HUES64 (cell line): ENCODE results near the gene UPF2.
"Not testable (repeated sequence)": the region's sequence is repeated elsewhere in the genome, so short reads cannot be mapped to it uniquely, and the experiment has no call there.

ENCODE experiments used
- H3K27ac ChIP-seq: 2 replicates; pipeline ENCODE4 v1.7.0; 2013; ENCODE audit warnings: low read depth, low read length, inconsistent platforms
- H3K27me3 ChIP-seq: 2 replicates; pipeline ENCODE4 v1.6.1; 2013; ENCODE audit warnings: mild to moderate bottlenecking, low read length; ENCODE audit not compliant: insufficient read depth
- H3K36me3 ChIP-seq: 2 replicates; pipeline ENCODE4 v1.6.1; 2013; ENCODE audit warnings: mild to moderate bottlenecking, low read length; ENCODE audit not compliant: insufficient read depth
- H3K4me1 ChIP-seq: 2 replicates; pipeline ENCODE4 v1.6.1; 2013; ENCODE audit warnings: mild to moderate bottlenecking, low read length, moderate library complexity; ENCODE audit not compliant: insufficient read depth
- H3K4me3 ChIP-seq: 2 replicates; pipeline ENCODE4 v1.5.1; 2013; ENCODE audit warnings: mild to moderate bottlenecking, low read length, moderate library complexity
- H3K9ac ChIP-seq: 2 replicates; pipeline ENCODE4 v1.6.1; 2013; ENCODE audit warnings: mild to moderate bottlenecking, low read depth, low read length
- H3K9me3 ChIP-seq: 2 replicates; pipeline ENCODE4 v1.6.1; 2013; ENCODE audit warnings: low read depth, low read length; ENCODE audit not compliant: insufficient read depth
- WGBS: fragments of 150-250, 120-280 bp; methylation state at CpG from one replicate; pipeline ENCODE4 v1.1.7; 2013; ENCODE audit warnings: missing lambda C conversion rate; 5-methylcytosine and 5-hydroxymethylcytosine counted together

Gene UPF2

GRCh38 chr10:12008842-12009241, 33.8 kb downstream of the UPF2 start:
- peaks cover 67% of the 10 kb centered on the region for H3K36me3 ChIP-seq

DNA sequence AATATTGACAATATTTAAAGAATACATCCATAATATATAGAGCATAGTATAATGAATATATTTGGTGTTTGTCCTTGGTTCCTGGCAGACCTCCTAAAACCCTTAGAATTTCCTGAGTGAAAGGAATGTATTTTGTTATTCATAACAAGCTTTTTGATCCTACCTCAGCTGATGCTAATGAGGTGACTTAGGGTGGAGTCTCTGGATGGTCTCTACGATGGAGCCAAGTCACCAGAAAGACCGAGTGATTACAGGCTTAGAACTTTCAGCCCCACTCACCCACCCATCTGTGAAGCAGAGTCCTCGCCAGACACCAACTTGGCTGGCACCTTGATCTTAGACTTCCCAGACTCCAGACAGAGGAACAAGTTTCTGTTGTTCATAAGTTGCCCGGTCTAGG, 35.9 kb downstream of the UPF2 start:
- H3K36me3 ChIP-seq: peaks cover 73% of the 10 kb centered on the region
- peaks cover 12% of the 10 kb centered on the region for H3K4me1 ChIP-seq
- H3K27me3 ChIP-seq: no peaks in the 10 kb centered on the region
- 79% methylated on average over 4 of the region's 4 CpGs for WGBS
- no peak overlapping the region for H3K4me3 ChIP-seq
- 0 out of 2 replicates have a peak overlapping the region, but pooled peaks have one; percentile 11 for H3K27ac ChIP-seq
- no peak overlapping the region for H3K9ac ChIP-seq
- H3K9me3 ChIP-seq: peaks cover 22% of the 10 kb centered on the region; the same call in 1 of the 2 replicates

More at GRCh38 chr10:12008842-12009241, 33.8 kb downstream of the UPF2 start:
- H3K27ac ChIP-seq, H3K4me3 ChIP-seq, H3K27me3 ChIP-seq, H3K9ac ChIP-seq: not testable (repeated sequence)
- peaks cover 22% of the 10 kb centered on the region; the same call in 1 of the 2 replicates for H3K9me3 ChIP-seq
- peaks cover 12% of the 10 kb centered on the region for H3K4me1 ChIP-seq

DNA sequence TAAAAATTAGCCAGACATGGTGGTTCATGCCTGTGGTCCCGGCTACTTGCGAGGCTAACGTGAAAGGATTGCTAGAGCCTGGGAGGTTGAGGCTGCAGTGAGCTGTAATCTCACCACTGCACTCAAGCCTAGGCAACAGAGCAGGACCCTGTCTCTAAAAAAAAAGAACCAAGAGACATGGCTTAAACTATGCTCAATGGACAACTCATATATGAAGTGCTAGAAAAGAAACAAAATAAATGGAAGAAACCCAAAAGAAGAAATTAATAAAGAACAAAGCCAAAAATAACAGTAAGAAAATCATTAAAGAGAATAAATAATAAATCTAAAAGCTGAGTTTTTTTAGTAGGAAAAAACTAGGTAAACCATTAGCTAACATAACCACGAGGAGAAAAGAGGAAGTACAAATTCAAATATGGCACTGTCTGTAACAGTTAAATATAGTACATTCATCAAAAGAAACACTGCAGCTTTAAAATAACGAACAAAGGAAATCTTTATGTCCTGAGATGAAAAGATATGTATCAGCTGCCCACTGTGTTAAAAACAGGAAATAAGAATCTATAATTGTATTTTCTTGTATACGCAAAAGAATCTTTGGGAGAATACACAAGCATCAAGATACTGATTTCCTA, 48.7 kb downstream of the UPF2 start:
- no peaks in the 10 kb centered on the region for H3K9me3 ChIP-seq
- no peaks in the 10 kb centered on the region for H3K27me3 ChIP-seq
- WGBS: 91% methylated on average over 5 of the region's 6 CpGs
- no peaks in the 10 kb centered on the region for H3K4me1 ChIP-seq
- H3K27ac ChIP-seq: no peak overlapping the region
- H3K36me3 ChIP-seq: peaks cover 59% of the 10 kb centered on the region
- H3K4me3 ChIP-seq: no peak overlapping the region
- no peak overlapping the region for H3K9ac ChIP-seq

GRCh38 chr10:11988924-11989323, 53.7 kb downstream of the UPF2 start:
- Histone ChIP-seq H3K36me3 (peaks cover 37% of the 10 kb centered on the region), H3K9ac (no peak overlapping the region), H3K4me3 (no peak overlapping the region), H3K27ac (no peak overlapping the region), H3K9me3 (no peaks in the 10 kb centered on the region), H3K27me3 (no peaks in the 10 kb centered on the region), H3K4me1 (no peaks in the 10 kb centered on the region)
- 100% methylated on average over 1 of the region's 1 CpG for WGBS

GRCh38 chr10:11986593-11987216, 55.9 kb downstream of the UPF2 start:
- Histone ChIP-seq H3K36me3 (peaks cover 33% of the 10 kb centered on the region), H3K4me1 (no peaks in the 10 kb centered on the region), H3K27ac (no peak overlapping the region), H3K9me3 (no peaks in the 10 kb centered on the region), H3K27me3 (no peaks in the 10 kb centered on the region), H3K4me3 (no peak overlapping the region), H3K9ac (no peak overlapping the region)
- WGBS: 59% methylated on average over 6 of the region's 7 CpGs

GRCh38 chr10:11982253-11982652, 60.4 kb downstream of the UPF2 start:
- H3K4me3 ChIP-seq: no peak overlapping the region
- H3K36me3 ChIP-seq: peaks cover 32% of the 10 kb centered on the region
- 0 out of 2 replicates have a peak, but pooled peaks cover 5% of the 10 kb centered on the region for H3K4me1 ChIP-seq
- no peak overlapping the region for H3K27ac ChIP-seq
- no peak overlapping the region for H3K9ac ChIP-seq
- no peaks in the 10 kb centered on the region for H3K27me3 ChIP-seq
- 98% methylated on average over 3 of the region's 3 CpGs for WGBS
- no peaks in the 10 kb centered on the region for H3K9me3 ChIP-seq

GRCh38 chr10:11975795-11976194, 66.8 kb downstream of the UPF2 start:
- WGBS: 94% methylated on average over 5 of the region's 5 CpGs
- Histone ChIP-seq H3K9me3 (no peaks in the 10 kb centered on the region), H3K27ac (no peak overlapping the region), H3K4me1 (0 out of 2 replicates have a peak, but pooled peaks cover 5% of the 10 kb centered on the region), H3K27me3 (no peaks in the 10 kb centered on the region), H3K36me3 (peaks cover 37% of the 10 kb centered on the region), H3K9ac (no peak overlapping the region), H3K4me3 (no peak overlapping the region)

GRCh38 chr10:11972523-11972922, 70.1 kb downstream of the UPF2 start:
- not testable (repeated sequence) for H3K9me3 ChIP-seq, H3K9ac ChIP-seq, H3K27ac ChIP-seq, H3K27me3 ChIP-seq, H3K4me1 ChIP-seq, H3K4me3 ChIP-seq
- over 99% methylated on average over 7 of the region's 7 CpGs for WGBS
- peaks cover 27% of the 10 kb centered on the region for H3K36me3 ChIP-seq

GRCh38 chr10:11962176-11962575, 80.4 kb downstream of the UPF2 start:
- Histone ChIP-seq H3K9ac (no peak overlapping the region), H3K9me3 (peaks cover 3% of the 10 kb centered on the region; the same call in 1 of the 2 replicates), H3K4me1 (no peaks in the 10 kb centered on the region), H3K4me3 (no peak overlapping the region), H3K27me3 (no peaks in the 10 kb centered on the region), H3K36me3 (peaks cover 87% of the 10 kb centered on the region), H3K27ac (no peak overlapping the region)
- WGBS: 97% methylated on average over 2 of the region's 2 CpGs

GRCh38 chr10:11961771-11962170, 80.8 kb downstream of the UPF2 start:
- Histone ChIP-seq H3K9me3 (peaks cover 2% of the 10 kb centered on the region; the same call in 1 of the 2 replicates), H3K27ac (no peak overlapping the region), H3K4me1 (no peaks in the 10 kb centered on the region), H3K36me3 (peaks cover 87% of the 10 kb centered on the region), H3K27me3 (no peaks in the 10 kb centered on the region), H3K9ac (no peak overlapping the region), H3K4me3 (no peak overlapping the region)
- WGBS: 97% methylated on average over 3 of the region's 4 CpGs

- H3K9ac ChIP-seq: no peak overlapping the region
- H3K27ac ChIP-seq: no peak overlapping the region
- WGBS: 100% methylated on average over 4 of the region's 4 CpGs
- no peaks in the 10 kb centered on the region for H3K27me3 ChIP-seq
- peaks cover 90% of the 10 kb centered on the region for H3K36me3 ChIP-seq
- H3K9me3 ChIP-seq: no peaks in the 10 kb centered on the region
- no peak overlapping the region for H3K4me3 ChIP-seq
- no peaks in the 10 kb centered on the region for H3K4me1 ChIP-seq
These were observed 82.6 kb downstream of the UPF2 start for GRCh38 chr10:11959966-11960365.
